ENCODE measurements around the gene TRRAP.

TRRAP gene

DNA sequence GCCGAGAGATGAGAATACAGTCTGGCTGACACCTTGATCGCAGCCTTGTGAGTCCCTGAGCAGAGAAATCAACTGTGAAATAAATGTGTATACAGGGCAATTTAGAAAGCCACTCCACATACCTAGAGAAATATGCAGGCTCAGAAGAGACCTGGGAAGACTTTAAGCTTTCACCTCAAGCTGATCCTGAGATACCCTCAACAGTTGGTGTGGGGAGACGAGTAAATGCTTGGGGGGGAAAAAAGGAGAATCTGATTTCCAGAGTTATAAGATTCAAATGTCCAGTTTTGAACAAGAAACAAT, 142.0 kb downstream of the TRRAP start:
- H3K27ac ChIP-seq, result no peak overlapping the region
- TF ChIP-seq, protein P1, sequence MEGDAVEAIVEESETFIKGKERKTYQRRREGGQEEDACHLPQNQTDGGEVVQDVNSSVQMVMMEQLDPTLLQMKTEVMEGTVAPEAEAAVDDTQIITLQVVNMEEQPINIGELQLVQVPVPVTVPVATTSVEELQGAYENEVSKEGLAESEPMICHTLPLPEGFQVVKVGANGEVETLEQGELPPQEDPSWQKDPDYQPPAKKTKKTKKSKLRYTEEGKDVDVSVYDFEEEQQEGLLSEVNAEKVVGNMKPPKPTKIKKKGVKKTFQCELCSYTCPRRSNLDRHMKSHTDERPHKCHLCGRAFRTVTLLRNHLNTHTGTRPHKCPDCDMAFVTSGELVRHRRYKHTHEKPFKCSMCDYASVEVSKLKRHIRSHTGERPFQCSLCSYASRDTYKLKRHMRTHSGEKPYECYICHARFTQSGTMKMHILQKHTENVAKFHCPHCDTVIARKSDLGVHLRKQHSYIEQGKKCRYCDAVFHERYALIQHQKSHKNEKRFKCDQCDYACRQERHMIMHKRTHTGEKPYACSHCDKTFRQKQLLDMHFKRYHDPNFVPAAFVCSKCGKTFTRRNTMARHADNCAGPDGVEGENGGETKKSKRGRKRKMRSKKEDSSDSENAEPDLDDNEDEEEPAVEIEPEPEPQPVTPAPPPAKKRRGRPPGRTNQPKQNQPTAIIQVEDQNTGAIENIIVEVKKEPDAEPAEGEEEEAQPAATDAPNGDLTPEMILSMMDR (IDR thresholded peaks at IDR 0.05), result no peak
- no peak for TF ChIP-seq ZFX (IDR thresholded peaks at IDR 0.05; ENCODE audit: borderline replicate concordance)

DNA sequence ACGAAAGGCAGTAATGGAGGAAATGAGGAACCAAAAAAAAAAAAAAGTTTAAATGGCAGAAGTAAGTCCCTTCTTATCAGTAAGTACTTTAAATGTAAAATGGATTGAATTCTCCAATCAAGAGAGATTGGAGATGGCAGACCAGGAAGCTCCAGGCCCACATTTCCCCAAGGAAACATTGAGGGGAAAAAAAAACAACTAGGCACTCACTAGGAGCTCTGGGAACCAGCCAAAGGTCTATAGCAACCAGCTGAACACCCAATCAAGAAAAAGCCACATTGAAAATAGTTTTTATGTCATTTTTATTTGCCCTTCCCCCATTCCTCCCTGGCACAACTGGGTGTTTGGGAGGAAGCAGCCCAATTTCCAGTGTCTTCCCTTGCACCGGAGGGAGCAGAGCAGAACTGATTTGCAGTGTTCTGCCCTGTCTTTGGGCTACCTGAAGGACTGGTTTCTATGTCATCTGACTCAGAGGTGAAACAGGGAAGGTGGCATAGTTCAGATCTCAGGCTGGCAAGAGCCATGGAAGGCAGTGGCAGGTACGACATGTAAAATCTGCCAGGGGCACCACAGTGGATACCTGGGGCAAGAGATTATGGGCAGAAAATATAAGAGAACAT, 143.7 kb downstream of the TRRAP start:
- TF ChIP-seq ZFX (IDR thresholded peaks at IDR 0.05; ENCODE audit: borderline replicate concordance), result no peak
- peak overlapping the region; percentile 4; the same call in 1 of the 2 replicates for H3K27ac ChIP-seq

DNA sequence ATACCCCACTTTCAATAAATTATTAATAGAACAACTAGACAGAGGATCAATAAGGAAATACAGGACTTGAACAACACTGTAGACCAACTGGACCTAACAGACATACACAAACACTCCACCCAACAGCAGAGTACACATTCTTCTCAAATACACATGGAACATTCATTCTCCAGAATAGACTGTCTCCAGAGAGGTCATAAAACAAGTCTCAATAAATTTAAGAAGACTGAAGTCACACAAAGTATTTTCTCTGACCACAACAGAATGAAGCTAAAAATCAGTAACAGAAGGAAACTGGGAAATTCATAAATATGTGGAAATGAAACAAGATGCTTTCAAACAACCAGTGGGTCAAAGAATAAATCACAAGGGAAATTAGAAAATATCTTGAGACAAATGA, 145.7 kb downstream of the TRRAP start:
- TF ChIP-seq ZFX (IDR thresholded peaks at IDR 0.05; ENCODE audit: borderline replicate concordance), result no peak
- TF ChIP-seq, protein P1 (IDR thresholded peaks at IDR 0.05), result no peak
- H3K27ac ChIP-seq, result no peak overlapping the region

DNA sequence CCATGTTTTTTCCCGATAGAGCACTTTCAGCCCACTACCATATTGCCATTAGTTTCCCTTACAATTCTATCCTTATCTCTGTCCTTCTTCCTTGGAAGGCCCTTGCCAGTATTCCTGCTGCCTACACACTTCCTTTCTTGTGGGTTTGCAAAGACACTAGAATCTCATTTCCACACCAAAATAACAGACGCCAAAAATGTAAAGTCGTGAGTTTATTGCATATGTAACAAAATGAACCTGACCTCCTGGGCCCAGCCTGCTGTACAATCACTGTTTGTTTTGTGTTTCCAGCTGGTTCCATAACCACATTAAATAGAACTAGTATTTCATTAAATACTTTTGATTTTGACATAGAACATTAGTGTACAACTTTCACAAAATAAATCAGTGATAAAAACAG, 148.9 kb downstream of the TRRAP start:
- TF ChIP-seq, protein P1 (IDR thresholded peaks at IDR 0.05), result no peak
- TF ChIP-seq ZFX (IDR thresholded peaks at IDR 0.05; ENCODE audit: borderline replicate concordance), result no peak
- H3K27ac ChIP-seq, result no peak overlapping the region

DNA sequence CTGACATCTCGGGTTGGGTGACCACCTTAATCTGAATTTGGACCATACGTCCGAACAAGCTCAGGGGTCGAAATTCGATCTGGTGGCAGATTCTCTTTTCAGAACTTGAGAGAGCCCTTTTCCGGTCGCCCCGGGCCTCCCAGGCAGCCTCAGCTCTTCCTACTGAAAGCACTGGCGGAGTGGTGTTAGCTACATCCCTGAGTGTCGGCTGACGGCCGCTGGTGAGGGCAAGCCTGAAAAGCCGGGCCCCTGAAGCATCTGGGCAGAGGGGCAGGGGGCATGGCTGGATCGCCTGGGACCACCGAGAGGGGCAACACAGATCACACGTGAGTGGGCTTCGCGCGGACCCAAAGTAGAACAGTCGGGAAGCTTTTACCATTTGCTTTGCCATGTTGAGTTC, 149.5 kb downstream of the TRRAP start:
- TF ChIP-seq, protein P1 (IDR thresholded peaks at IDR 0.05), result no peak
- no peak overlapping the region for H3K27ac ChIP-seq

DNA sequence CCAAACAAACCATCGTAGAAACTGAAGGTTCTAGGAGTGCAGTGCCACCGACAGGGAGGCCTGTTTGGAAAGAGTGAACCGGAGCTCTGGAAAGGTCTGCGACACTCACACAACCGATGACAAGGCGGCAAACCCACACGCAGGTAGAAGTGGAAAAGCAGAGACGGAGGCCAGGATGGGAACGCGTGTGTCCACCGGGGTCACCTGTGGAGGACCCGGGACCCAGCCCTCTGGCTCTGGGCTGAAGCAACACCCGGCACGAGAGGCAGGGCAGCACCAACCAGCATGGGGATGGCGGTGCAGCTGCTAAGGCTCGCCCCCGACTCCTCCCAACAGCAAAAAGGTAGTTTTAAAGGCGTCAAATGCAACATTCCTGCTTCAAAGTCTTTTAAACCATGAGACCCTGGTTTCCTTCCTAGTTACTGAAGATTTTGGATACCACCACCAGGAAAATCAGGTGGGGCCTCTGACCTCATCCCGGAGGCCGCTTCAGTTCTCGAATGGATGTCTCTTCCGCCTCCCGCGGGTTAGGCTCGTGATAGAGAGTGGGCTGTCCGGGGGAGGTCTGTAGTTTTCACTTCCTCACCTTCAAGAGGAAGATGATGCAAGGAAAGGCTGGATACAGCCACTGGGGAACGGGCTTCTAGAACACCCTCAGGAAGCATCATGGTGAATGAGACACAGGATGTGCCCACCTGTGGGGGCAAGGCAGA, 150.1 kb downstream of the TRRAP start:
- TF ChIP-seq, protein P1 (IDR thresholded peaks at IDR 0.05), result no peak
- no peak for TF ChIP-seq ZFX (IDR thresholded peaks at IDR 0.05; ENCODE audit: borderline replicate concordance)
- no peak overlapping the region for H3K27ac ChIP-seq

DNA sequence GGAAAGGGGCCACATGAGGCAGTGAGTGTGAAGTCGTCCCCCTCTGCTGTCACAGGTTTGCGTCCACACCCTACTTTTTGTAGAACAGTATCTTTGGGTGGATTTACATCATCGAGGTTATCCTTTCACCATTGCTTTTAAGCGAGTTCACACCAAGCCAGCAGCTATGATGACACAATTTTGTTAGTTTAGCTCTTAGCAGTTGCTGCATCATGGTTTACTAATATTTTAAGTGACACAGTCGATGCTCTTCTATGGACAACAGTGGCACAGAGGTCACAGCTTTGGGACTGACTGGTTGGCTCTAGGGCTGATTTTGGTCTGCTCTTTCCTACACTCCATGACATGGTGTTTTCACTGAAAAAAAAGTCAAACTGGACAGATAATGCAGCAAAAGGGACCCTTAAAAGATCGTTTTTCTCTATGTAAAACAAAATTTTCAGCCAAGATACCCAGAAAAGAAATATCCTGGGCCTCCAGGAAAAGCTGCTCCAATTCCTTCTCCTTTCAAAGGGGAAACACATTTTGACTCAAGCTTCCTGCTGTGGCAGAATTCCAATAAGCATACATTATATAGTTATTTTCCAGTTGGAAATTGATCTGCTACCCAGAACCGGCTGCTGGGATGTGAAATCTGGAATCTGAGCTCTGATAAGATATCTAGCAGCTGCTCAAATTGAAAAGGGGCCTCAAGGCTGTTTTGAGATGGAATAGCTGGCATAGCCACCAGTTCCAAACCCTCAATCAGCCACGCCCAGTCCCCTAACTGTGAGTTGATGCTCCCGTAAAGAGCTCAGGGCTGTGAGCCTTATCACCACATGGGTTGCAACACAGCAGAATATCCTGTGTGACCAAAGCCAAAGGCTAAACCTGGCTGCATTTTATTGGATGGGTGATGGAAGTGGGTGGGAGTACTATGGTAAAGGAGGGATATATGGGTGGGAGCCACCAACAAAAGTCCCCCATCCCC, 151.4 kb downstream of the TRRAP start:
- TF ChIP-seq ZFX (IDR thresholded peaks at IDR 0.05; ENCODE audit: borderline replicate concordance), result no peak
- TF ChIP-seq, protein P1 (IDR thresholded peaks at IDR 0.05), result no peak
- no peak overlapping the region for H3K27ac ChIP-seq
